ENCODE data around the gene PPP6R3. TPM values are rescaled to one million over a fixed set of nuclear protein-coding genes. Genes with fewer than 3 reads are reported as not detected.

The PPP6R3 gene
- total RNA-seq, 1 donor: 119 TPM

DNA sequence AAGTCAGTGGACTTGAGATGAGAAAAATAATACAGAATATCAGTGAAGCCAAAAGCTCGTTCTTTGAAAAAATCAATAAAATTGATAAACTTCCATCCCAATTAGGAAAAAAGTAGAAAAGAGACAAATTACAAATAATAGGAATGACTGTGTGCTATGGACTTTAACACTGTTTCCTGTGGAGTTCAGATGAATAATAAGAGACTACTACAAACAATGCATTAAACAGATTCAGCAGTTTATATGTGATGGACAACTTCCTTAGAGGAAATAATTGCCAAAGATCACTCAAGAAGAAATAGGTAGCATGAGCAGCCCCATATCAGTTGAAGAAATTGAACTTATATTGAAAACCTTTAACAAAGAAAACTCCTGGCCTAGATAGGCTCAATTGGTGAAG is 99.7 kb downstream of the PPP6R3 start:
- H3K4me3 ChIP-seq (ENCODE audit: low read depth, low read length): no peak overlapping the region
- TF ChIP-seq, protein P1, sequence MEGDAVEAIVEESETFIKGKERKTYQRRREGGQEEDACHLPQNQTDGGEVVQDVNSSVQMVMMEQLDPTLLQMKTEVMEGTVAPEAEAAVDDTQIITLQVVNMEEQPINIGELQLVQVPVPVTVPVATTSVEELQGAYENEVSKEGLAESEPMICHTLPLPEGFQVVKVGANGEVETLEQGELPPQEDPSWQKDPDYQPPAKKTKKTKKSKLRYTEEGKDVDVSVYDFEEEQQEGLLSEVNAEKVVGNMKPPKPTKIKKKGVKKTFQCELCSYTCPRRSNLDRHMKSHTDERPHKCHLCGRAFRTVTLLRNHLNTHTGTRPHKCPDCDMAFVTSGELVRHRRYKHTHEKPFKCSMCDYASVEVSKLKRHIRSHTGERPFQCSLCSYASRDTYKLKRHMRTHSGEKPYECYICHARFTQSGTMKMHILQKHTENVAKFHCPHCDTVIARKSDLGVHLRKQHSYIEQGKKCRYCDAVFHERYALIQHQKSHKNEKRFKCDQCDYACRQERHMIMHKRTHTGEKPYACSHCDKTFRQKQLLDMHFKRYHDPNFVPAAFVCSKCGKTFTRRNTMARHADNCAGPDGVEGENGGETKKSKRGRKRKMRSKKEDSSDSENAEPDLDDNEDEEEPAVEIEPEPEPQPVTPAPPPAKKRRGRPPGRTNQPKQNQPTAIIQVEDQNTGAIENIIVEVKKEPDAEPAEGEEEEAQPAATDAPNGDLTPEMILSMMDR (IDR thresholded peaks at IDR 0.05; ENCODE audit: insufficient read depth, low read length): no peak
- no peak for DNase-seq (ENCODE audit: low read depth)

DNA sequence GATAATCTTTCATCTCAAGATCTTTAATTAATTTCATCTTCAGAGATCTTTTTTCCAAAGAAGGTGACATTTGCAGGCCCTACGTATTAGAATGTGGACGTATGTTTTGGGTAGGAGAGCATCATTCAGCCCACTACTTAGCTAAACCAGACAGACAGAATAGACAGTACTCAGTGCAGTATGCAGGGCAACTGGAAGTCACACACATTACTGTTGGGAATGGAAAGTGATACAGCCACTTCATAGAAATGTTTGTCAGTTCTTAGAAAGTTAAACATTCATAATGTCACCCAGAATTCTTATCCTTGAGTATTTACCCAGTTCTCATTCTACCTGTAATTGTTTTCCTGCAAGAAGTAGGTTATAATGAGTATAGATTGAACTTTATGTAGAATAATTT is 102.9 kb downstream of the PPP6R3 start:
- TF ChIP-seq, protein P1 (IDR thresholded peaks at IDR 0.05; ENCODE audit: insufficient read depth, low read length): no peak
- H3K4me3 ChIP-seq (ENCODE audit: low read depth, low read length): no peak overlapping the region
- no peak for DNase-seq (ENCODE audit: low read depth)

DNA sequence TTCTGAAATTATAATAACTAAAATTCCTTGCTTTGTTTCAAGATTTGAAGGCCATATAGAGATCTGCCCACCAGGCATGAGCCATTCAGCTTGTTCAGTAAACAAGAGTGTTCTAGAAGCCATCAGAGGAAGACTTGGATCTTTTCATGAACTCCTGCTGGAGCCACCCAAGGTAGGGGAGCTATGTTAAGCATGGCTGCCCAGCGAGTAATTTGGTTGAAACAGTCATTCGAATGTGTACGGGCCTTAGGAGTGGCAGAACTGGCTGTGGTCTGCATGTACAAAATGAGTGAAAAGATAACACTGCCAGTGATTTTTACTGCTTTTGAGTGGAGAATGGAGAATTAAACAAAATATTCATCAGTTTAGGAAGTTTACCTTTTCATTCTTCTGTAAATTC is 103.7 kb downstream of the PPP6R3 start:
- TF ChIP-seq, protein P1 (IDR thresholded peaks at IDR 0.05; ENCODE audit: insufficient read depth, low read length): no peak
- H3K4me3 ChIP-seq (ENCODE audit: low read depth, low read length): no peak overlapping the region
- no peak for DNase-seq (ENCODE audit: low read depth)

DNA sequence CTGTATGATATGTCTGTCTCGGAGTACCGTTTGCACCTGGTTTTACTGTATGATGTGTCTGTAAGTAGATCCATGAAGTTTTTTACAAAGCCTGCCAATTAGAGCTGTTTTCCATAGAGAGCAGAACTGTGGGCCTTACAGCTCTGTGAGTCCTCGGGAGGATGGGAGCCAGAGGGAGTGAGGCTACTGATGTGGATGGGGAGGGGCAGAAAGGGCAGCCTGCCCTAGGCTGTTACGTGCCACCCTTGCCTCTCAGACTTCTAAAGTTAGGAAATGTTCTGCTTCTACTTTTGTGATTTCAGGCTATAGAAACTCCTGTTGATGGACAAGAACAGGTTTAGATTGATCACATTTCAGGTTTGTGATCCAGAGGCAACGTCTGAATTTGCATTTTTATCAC is 105.2 kb downstream of the PPP6R3 start:
- DNase-seq (ENCODE audit: low read depth): no peak
- H3K4me3 ChIP-seq (ENCODE audit: low read depth, low read length): no peak overlapping the region
- TF ChIP-seq, protein P1 (IDR thresholded peaks at IDR 0.05; ENCODE audit: insufficient read depth, low read length): no peak

DNA sequence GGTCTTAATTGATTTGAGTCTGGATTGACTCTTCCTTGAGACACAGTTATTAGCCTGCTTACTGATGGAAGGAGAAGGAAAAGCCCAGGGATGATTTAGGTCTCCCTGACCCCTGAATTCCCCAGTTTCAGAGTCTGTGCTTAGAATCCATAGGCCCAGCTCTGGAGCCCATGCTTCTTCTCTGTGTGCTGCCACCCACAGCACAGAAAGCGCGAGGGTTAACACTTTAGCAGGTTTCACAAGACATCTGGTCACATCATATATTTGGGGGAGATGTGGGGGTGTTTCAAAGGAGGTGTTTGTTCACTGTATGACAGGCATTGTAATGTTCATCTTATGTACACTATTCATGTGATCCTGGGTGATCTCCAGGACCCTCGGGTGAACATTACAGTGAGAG is 107.0 kb downstream of the PPP6R3 start:
- DNase-seq (ENCODE audit: low read depth): no peak
- H3K4me3 ChIP-seq (ENCODE audit: low read depth, low read length): no peak overlapping the region
- TF ChIP-seq, protein P1 (IDR thresholded peaks at IDR 0.05; ENCODE audit: insufficient read depth, low read length): no peak

DNA sequence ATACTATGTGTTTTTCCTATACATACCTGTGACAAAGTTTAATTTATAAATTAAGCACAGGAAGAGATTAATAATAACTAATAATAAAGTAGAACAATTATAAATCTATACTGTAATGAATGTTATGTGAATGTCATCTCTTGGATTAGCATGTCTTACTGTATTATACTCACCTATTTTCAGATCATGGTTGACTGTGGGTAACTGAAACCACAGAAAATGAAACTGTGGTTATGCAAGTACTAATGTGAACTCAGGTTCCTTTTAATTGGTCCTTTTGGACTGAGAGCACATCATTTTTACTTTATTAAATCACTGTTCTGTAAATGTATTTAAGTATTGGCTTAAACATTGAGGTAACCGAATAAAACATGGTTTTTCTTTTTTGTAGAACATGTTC is 108.8 kb downstream of the PPP6R3 start:
- H3K4me3 ChIP-seq (ENCODE audit: low read depth, low read length): no peak overlapping the region
- TF ChIP-seq, protein P1 (IDR thresholded peaks at IDR 0.05; ENCODE audit: insufficient read depth, low read length): no peak
- DNase-seq (ENCODE audit: low read depth): no peak

DNA sequence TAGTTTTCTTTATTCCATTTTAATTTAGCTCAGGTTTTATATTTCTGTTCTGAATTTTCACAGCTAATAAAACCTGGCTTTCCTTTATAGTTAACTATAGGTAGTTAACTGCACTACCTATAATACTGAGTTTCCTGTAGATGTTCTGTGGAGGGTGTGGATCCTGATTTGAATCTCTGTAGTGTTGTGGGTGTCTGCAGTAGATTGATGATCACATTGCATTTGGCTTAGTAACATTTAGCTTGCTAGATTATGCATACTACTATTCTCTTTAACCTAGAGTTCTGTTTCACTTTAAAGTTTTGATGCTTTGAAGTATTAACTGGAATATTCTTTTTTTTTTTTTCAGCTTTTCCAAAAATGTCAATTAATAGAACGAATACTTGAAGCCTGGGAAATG is 110.1 kb downstream of the PPP6R3 start:
- TF ChIP-seq, protein P1 (IDR thresholded peaks at IDR 0.05; ENCODE audit: insufficient read depth, low read length): no peak
- no peak for DNase-seq (ENCODE audit: low read depth)
- H3K4me3 ChIP-seq (ENCODE audit: low read depth, low read length): no peak overlapping the region

Measured in fibroblast of the aortic adventitia (primary cell).